ENCODE results near the gene PKN1.
"Not testable (repeated sequence)": the region's sequence is repeated elsewhere in the genome, so short reads cannot be mapped to it uniquely, and the experiment has no call there.

PKN1 gene

DNA sequence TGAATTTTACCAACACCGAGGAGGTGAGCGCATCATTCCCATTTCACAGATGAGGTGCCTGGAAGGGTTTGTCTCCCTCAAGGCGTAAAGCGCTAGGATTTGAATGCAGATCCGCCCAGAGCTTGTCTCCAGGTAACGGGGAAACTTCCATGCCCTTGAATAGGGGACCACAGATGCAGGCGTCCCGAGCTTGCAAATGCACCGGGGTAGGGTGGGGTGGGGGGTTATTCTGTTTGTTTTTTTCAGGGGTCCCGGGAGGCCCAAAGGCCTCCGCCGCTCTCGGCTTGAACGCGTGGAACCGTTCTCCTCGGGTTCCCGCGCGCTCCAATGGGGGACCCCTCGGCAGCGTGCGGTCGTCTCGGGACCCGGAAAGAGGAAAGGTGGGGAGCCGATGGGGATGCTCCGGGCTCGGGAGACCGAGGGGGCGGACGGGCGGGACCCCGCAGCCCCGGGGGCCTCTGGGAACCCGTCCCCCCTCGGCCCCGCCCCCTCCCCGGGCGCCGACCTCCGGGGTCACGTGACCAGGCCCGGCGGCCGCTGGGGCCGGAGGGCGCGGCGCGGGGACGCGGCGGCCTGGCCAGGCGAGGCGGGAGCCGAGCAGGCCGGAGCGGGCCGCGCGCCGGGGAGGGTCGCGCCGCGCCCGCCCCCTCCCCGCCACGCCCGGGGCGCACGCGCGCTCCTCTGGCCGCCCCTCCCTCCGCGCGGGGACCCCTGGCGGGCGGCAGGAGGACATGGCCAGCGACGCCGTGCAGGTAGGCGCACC is at the start of gene PKN1:
PKN1 (plus strand) TSS at position 516 of the 763 bp plus-strand sequence; CDS start at position 732, 216 bp downstream.
- no peak for DNase-seq

DNA sequence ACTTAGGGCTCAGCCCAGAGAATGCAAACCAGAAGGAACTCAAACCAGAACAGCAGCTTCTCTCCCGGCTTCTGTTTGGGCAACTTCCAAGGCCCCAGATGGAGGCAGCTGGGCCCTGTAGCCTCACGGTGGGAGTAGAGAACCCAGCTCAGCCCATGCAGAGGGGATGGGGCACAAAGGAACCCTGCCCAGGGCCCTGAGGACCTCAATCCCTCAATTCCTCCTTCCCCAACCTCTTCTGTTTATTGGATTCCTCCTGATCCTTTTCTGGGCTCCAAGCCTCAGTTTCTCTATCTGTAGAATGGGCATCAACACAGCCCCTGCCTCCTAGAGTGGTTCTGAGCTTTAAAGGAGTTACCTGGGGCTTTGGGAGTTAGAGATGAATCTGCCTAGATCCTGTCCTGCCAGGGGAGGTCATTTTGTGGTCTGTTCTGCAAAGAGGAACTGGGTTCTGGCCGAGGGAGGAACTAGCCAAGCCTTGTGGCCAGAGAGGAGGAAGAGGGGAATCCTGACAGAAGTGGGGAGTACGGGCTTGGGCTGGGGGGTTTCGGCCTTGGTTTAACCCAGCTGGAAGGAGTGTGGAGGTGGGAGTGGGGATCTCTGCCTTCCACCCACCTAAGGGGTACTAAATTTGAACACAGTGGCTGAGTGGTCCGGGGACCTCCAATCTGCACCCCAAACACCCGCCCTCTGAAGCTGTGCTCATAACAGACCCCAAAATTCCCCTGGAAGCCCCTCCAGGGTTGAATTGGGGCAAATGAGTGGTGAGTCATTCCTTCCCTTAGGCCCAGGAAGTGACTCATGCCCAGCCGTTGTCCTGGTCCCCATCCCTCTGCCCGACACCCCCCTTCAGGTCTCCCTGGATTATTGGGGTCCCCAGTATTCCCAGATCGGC is 49.2 kb upstream of the PKN1 start:
- DNase-seq = peak; percentile 69

DNA sequence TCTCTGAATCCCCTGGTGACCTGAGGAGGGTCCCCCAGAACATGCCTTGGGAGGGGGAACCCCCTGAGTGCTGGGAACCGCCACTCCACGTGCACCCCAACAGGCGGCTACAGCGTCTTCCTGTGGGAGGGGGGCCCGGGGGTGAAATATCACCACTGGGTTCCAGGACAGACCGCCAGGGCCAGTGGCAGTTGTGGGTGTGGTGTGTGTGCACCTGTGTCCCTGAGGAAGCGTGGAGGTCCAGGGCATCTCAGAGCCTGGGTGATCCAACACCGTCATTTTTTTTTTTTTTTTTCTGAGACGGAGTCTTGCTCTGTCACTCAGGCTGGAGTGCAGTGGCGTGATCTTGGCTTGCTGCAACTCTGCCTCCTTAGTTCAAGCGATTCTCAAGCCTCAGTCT is 47.6 kb upstream of the PKN1 start:
- DNase-seq = no peak

DNA sequence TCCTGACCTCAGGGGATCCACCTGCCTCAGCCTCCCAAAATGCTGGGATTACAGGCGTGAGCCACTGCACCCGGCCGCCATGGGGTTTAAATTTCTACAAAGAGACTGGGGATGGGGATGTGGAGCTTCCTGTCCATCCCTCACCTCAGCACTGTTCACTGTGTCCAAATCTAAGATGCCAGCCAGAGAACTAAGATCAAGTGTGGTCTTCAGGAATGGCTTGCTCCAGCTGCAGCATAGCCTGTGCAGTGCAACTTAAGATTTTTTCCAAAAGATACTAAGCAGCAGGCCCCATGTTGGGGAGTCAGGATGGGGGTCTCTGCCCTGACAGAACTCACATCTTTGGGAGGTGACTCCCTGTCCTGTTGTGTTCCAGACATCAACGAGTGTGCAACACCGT is 42.6 kb upstream of the PKN1 start:
- DNase-seq = no peak

DNA sequence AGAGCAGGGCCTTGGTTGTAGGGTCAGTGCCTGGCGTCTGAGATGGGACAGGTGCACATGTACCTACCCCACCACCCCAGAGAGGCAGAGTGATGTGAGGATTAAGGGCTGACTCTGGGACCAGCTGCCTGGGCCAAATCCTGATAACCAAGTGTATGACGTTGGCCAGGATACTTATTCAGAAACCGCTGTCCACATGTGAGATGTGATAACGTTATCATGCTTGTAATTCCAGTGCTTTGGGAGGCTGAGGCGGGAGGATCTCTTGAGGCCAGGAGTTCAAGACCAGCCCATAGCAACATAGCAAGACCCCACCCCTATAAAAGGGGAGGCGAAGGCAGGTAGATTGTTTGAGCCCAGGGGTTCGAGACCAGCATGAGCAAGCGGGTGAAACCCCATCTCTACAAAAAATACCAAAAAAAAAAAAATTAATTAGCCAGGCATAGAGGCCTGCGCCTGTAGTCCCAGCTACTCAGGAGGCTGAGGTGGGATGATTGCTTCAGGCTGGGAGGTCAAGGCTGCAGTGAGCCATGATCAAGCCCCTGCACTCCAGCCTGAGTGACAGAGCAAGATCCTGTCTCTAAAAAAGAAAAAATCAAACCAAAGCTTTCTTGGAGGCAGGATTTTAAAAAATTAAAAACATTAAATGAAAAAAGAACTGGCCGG is 41.8 kb upstream of the PKN1 start:
- no peak for DNase-seq

DNA sequence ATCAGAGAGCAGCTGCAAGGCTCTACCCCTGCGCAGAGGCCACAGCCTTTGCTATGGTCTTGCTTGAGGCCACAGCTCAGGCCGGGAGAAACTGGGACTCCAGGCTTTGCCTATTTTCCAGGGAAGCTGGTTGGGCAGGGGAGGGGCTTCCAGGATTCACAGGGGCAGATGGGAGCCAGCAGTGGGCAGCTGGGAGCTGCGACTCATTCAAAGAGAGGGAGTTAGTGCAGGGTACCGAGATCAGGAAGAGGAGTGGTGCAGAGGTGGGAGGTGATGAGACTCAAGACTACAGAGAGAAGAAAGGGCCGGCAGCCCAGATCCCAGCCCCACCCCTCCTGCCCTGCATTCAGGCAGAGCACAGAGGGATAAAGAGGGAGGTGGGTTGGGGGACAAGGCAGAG is 39.8 kb upstream of the PKN1 start:
- DNase-seq = no peak

DNA sequence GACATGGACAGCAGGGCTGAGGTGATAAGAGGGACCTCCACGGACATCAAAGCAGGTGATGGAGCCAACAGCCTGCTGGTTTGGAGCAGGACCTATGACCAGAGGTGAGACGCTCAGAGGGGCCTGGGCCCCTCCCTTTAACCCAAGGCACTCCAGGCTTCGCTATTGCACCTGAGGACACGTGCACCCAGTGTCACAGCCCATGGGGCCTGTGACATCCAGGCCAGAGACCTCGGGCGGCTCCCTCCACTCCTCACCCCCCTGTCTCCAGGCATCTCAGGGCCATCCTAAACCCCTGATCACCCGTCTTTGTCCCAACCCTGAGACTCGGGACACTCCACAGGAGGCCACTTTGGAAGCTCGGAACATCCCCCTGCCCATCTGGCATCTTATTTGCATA is 38.9 kb upstream of the PKN1 start:
- DNase-seq = no peak

DNA sequence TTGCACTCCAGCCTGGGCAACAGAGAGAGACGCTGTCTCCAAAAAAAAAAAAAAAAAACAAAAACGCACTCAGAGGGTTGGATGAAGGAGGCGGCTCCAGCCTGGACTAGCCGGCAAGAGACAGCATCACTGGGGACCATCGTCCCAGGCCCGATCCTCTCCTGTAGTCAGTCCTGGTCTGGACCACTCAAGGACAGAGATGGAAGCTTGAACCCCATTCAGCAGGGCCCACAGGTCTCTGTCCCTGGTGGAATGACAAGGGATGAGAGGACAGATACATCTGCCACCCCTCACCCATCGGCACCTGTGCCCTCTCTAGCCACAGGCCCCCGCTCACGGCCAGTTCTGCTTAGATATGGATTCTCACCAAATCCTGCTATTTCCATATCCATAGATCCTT is 37.8 kb upstream of the PKN1 start:
- DNase-seq = no peak

DNA sequence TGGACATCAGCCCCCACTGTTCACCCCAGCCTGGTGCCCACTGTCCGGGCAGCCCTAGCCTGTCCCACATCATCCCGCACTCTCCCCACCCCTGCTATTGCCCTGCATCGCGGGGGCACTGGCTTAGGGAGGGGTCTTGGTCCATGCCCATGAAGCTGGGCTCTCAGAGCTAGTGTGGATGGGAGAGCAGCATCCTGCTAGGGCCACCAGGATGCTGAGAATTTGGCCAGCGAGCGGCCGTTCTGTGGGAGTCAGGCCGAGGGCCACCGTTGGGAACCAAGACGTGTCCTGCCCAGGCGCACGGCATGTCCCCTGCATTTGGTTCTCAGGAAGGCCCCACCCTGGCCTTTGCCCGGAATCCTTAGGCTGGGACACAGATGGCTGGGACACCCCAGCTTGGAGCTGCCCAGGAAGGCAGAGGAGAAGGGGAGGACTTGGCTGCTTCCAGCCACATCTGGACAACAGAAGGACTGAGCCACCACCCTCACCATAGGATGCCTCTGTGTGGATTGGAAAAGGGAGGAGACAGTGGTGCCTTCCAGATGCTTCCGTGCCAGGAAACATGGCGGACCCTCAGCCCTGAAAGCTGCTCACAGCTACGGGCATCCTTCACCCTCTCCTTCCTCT is 37.3 kb upstream of the PKN1 start:
- no peak for DNase-seq

DNA sequence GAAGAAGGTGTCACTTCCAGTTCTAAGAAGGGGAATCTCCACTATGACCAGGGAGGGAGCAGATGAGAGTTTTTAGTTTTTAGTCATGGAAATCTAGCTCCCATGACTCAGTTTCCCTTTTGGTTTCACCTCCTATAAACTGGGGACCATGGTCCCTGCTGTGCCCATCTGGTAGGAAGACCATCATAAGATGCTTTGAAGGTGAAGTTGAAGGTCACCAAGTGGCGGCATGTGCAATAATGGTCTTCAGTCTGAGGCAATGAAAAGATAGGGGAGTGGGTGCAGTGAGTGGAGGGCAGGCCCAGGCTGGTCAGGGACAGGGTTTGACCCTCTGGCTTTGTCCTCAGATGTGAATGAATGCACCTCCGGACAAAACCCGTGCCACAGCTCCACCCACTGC is 36.4 kb upstream of the PKN1 start:
- DNase-seq = not testable (repeated sequence)

DNA sequence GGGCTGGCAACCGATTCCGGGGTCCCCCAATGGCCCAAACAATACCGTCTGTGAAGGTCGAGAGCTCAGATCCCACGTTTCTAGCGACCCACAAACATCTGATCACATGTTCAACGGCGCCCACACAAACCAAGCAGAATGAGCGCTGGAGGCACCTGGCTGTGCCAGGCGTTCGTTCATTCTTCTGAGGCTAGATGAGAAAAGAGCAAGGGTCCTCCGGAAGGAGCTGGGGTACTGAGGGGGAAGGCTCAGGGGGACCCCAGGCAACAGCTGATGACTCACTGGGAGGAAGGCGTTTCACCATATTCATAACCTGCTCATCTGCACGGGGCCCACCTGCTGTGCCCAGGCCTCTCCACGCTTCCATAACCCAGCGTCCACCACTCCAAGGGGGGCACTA is 35.9 kb upstream of the PKN1 start:
- DNase-seq = not testable (repeated sequence)

DNA sequence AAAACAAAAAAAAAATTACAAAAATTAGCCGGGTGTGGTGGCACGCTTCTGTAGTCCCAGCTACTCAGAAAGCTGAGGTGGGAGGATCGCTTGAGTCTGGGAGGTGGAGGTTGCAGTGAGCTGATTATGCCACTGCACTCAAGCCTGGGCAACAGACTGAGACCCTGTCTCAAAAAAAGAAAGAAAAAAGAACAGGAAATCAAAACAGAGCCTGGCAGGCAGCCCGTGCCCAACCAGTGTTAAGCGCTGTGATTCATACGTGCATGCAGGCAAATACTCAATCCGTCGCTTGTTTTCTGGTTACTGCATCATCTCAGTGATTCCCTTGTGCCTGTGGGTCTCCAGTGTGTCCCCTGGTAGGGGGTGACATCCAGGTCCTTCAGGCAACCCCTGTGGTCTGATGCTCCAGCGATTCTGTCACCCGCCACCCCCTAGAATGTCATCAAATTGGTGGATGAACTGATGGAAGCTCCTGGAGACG is 32.1 kb upstream of the PKN1 start:
- DNase-seq = no peak

DNA sequence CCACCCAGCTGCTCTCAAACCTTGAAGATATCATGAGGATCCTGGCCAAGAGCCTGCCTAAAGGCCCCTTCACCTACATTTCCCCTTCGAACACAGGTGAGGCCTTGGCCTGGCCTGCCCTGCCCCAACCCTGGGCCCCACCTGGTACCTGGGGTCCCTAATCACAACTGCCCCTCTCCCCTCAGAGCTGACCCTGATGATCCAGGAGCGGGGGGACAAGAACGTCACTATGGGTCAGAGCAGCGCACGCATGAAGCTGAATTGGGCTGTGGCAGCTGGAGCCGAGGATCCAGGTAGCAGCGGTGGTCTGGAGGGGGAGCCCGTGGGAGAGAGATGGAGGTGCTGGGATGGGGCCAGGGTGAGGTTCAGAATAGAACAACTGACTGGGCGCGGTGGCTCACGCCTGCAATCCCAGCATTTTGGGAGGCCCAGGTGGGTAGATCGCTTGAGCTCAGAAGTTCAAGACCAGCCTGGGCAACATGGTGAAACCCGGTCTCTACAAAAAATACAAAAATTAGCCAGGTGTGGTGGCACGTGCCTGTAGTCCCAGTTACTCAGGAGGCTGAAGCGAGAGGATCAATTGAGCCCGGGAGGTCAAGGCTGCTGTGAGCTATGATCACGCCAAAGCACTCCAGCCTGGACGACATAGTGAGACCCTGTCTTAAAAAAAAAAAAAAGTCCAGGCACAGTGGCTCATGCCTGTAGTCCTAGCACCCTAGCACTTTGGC is 31.5 kb upstream of the PKN1 start:
- DNase-seq = no peak

DNA sequence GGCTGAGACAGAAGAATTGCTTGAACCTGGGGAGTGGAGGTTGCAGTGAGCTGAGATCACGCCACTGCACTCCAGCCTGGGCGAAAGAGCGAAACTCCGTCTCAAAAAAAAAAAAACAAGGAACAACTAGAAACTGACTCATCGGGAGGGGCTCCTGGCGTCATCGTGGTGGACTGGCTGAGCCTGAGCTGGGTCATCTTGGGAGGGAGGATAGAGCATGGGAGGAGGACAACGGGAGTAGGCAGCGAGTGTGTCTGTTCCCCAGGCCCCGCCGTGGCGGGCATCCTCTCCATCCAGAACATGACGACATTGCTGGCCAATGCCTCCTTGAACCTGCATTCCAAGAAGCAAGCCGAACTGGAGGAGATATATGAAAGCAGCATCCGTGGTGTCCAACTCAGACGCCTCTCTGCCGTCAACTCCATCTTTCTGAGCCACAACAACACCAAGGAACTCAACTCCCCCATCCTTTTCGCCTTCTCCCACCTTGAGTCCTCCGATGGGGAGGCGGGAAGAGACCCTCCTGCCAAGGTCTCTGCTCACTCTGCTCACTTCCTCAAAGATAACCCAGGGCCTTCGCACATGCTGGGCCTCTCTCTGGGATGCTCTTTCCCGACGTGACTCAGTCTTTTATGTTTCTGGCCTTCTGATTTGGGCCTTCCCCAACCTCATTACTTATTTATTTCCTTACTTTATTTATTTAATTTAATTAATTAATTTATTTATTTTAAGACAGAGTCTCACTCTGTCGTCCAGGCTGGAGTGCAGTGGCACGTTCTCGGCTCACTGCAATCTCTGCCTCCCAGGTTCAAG is 30.6 kb upstream of the PKN1 start:
- DNase-seq = peak; percentile 79

DNA sequence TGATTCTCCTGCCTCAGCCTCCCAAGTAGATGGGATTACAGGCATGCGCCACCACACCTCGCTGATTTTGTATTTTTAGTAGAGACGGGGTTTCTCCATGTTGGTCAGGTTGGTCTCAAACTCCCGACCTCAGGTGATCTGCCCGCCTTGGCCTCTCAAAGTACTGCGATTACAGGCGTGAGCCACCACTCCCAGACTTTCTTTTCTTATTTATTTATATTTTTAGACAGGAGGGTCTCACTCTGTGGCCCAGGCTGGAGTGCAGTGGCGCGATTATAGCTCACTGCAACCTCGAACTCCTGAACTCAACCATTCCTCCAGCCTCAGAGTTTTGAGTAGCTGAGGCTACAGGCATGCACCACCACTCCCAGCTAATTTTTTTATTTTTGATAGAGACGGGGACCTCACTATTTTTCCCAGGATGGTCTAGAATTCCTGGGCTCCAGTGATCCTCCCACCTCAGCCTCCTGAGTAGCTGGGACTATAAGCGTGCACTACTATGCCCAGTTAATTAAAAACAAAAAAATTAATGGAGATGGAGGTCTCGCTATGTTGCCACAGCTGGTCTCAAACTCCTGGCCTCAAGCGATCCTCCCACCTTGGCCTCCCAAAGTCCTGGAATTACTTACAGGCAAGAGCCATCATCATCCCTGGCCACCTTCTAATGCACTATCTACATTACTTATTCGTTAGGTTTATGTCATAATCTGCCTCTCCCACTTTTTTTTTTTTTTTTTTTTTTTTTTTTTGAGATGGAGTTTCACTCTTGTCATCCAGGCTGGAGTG is 29.8 kb upstream of the PKN1 start:
- DNase-seq = not testable (repeated sequence)

DNA sequence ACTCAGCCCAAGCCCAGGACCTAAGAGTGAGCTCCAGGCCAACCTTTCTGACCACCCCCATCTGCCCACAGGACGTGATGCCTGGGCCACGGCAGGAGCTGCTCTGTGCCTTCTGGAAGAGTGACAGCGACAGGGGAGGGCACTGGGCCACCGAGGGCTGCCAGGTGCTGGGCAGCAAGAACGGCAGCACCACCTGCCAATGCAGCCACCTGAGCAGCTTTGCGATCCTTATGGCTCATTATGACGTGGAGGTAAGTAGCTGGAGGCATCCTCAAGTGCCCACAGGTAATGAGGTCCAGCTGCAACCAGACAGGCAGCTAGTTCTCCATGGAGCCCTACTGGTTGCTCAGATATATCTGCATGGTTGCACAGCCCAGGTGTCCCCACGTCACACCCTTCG is 28.8 kb upstream of the PKN1 start:
- no peak for DNase-seq

DNA sequence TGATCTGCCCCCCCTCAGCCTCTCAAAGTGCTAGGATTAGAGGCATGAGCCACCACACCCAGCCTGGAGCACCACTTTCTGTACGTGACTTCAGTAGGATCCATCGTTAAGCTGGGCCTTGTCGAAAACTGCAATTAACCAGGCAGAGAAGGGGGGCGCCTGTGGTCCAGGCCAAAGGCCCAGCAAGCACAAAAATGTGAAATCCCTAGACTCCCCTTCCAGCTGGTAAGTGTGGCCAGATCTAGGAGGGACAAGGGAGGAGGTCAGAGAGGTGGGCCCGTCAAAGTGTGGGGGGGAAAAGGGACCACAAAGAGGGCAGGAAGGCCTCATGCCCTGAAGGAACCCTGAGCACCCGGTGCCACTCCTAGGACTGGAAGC is 27.7 kb upstream of the PKN1 start:
- no peak for DNase-seq

DNA sequence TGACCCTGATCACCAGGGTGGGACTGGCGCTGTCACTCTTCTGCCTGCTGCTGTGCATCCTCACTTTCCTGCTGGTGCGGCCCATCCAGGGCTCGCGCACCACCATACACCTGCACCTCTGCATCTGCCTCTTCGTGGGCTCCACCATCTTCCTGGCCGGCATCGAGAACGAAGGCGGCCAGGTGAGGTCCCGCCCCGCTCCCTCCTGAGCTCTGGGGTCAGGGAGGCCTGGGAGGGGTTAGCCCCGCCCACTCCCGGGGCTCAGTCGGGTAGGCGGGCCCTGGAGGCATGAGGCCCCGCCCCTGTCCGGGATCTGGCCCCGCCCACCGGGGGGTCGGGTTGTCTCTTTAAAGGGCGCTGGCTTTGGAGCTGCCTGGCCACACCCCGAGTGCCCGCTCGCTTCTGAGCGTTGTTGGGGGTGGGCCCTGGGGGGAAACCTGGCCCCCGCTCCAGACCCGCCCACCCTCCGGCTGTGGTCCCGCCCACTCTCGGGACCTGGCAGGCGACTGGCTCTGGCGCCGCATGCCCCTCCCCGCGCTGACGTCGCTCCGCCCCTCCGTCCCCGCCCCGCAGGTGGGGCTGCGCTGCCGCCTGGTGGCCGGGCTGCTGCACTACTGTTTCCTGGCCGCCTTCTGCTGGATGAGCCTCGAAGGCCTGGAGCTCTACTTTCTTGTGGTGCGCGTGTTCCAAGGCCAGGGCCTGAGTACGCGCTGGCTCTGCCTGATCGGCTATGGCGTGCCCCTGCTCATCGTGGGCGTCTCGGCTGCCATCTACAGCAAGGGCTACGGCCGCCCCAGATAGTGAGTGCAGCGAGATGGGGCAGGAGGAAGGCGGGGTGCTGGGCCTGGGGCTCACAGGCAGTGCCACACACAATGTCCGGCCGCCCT is 27.1 kb upstream of the PKN1 start:
- DNase-seq = peak; percentile 39

DNA sequence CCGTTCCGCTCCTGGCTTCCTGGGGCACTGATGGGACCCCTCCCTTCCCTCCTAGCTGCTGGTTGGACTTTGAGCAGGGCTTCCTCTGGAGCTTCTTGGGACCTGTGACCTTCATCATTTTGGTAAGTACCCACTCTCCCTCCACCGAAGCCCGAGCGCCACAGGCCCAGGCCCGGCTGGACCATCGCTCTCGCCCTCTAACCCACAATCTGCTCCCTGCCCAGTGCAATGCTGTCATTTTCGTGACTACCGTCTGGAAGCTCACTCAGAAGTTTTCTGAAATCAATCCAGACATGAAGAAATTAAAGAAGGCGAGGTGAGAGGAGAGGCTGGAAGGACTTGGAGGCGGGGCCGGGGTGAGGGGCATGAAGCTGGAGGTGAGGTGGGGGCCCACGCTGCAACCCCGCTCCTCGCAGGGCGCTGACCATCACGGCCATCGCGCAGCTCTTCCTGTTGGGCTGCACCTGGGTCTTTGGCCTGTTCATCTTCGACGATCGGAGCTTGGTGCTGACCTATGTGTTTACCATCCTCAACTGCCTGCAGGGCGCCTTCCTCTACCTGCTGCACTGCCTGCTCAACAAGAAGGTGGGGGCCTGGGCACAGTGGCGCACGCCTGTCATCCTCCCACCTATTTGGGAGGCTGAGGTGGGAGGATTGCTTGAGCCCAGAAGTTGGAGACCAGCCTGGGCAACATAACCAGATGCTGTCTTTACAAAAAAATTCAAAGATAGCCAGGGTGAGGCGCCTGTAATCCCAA is 26.3 kb upstream of the PKN1 start:
- DNase-seq = no peak

Measured in HCEC 1CT (cell line).